CD14-positive monocyte (primary cell): Measurements from ENCODE around the gene NCBP1. TPM values are rescaled to one million over a fixed set of nuclear protein-coding genes. Genes with fewer than 3 reads are reported as not detected.

ENCODE experiments used
- DNase-seq, 3 donors: peaks; one replicate each; pipeline ENCODE4 v3.0.0-alpha.2; 2011 to 2022
- H2AFZ ChIP-seq: 2 replicates; pipeline ENCODE4 v1.6.0; 2012; ENCODE audit warnings: mild to moderate bottlenecking, low read depth, low read length, inconsistent platforms; ENCODE audit not compliant: insufficient read depth, poor library complexity, severe bottlenecking
- H3K27ac ChIP-seq, 2 donors: 1 replicate in 1 of 2; 2 replicates in 1 of 2; pipeline ENCODE4 v1.5.1; 2012 to 2013; ENCODE audit warnings: low read length in 2 of 2, control low read depth in 1 of 2, inconsistent platforms in 1 of 2, low read depth in 1 of 2, mild to moderate bottlenecking in 1 of 2
- H3K27me3 ChIP-seq, 2 donors: one replicate each; pipeline versions ENCODE4 v1.6.0 to v1.6.1; 2011 to 2013; ENCODE audit warnings: low read length in 2 of 2; ENCODE audit not compliant: control insufficient read depth in 2 of 2, insufficient read depth in 2 of 2
- H3K36me3 ChIP-seq, 2 donors: replicated peaks in 1 of 2; 1 replicate in 1 of 2; 2 replicates in 1 of 2; pipeline versions ENCODE4 v1.5.1 to v1.6.1; 2012 to 2013; ENCODE audit warnings: low read length in 2 of 2, control low read depth in 1 of 2, inconsistent platforms in 1 of 2, mild to moderate bottlenecking in 1 of 2; ENCODE audit not compliant: insufficient read depth in 2 of 2, control insufficient read depth in 1 of 2
- H3K4me1 ChIP-seq, 2 donors: 1 replicate in 1 of 2; 2 replicates in 1 of 2; pipeline versions ENCODE4 v1.5.1 to v1.6.1; 2012 to 2013; ENCODE audit warnings: low read length in 2 of 2, control low read depth in 1 of 2, inconsistent platforms in 1 of 2, mild to moderate bottlenecking in 1 of 2, moderate library complexity in 1 of 2; ENCODE audit not compliant: insufficient read depth in 2 of 2, control insufficient read depth in 1 of 2
- H3K4me2 ChIP-seq: replicated peaks from 2 replicates; pipeline ENCODE3; 2012; ENCODE audit warnings: low read length, moderate library complexity, mild to moderate bottlenecking; ENCODE audit not compliant: poor library complexity, severe bottlenecking; ENCODE audit errors: extremely low read depth
- H3K4me3 ChIP-seq, 3 experiments: fragments of 200-600 bp in 1 of 3; sonication (generic) in 1 of 3; replicated peaks in 1 of 3; 1 replicate in 2 of 3; 2 replicates in 1 of 3; pipeline ENCODE4 v1.5.1; 2011 to 2013; ENCODE audit warnings: low read length in 3 of 3, mild to moderate bottlenecking in 3 of 3, control low read depth in 2 of 3, low read depth in 2 of 3, inconsistent platforms in 1 of 3, moderate library complexity in 1 of 3
- H3K79me2 ChIP-seq: 2 replicates; pipeline ENCODE4 v1.6.0; 2012; ENCODE audit warnings: mild to moderate bottlenecking, control low read depth, inconsistent platforms, low read length, moderate library complexity; ENCODE audit not compliant: insufficient read depth
- H3K9ac ChIP-seq: 2 replicates; pipeline ENCODE4 v1.6.0; 2017; ENCODE audit warnings: low read length, mild to moderate bottlenecking; ENCODE audit not compliant: insufficient read depth, poor library complexity, severe bottlenecking
- H3K9me3 ChIP-seq, 2 donors: replicated peaks in 1 of 2; 1 replicate in 1 of 2; 2 replicates in 1 of 2; pipeline versions ENCODE4 v1.5.1 to v1.6.1; 2012 to 2013; ENCODE audit warnings: low read length in 2 of 2, control low read depth in 1 of 2; ENCODE audit not compliant: control insufficient read depth in 1 of 2, insufficient read depth in 1 of 2
- H4K20me1 ChIP-seq: 2 replicates; pipeline ENCODE4 v1.6.0; 2012; ENCODE audit warnings: mild to moderate bottlenecking, low read length, control low read depth, moderate library complexity; ENCODE audit not compliant: insufficient read depth
- H3K27ac Mint-ChIP-seq, 7 donors: one replicate each; pipeline ENCODE4 v1.8.0; 2020; ENCODE audit warnings: mild to moderate bottlenecking in 7 of 7, mixed read lengths in 7 of 7, moderate library complexity in 6 of 7, inconsistent platforms in 2 of 7
- H3K27me3 Mint-ChIP-seq, 3 donors: one replicate each; pipeline ENCODE4 v1.8.0; 2021 to 2022; ENCODE audit warnings: low read depth in 3 of 3, mild to moderate bottlenecking in 3 of 3, mixed read lengths in 3 of 3, moderate library complexity in 3 of 3, inconsistent platforms in 1 of 3
- H3K36me3 Mint-ChIP-seq, 2 donors: one replicate each; pipeline ENCODE4 v1.8.0; 2020; ENCODE audit warnings: mixed read lengths in 2 of 2, inconsistent platforms in 1 of 2, mild to moderate bottlenecking in 1 of 2
- H3K4me1 Mint-ChIP-seq: one replicate; pipeline ENCODE4 v1.8.0; 2020; ENCODE audit warnings: mild to moderate bottlenecking, mixed read lengths
- H3K4me3 Mint-ChIP-seq, 2 donors: one replicate each; pipeline ENCODE4 v1.8.0; 2020; ENCODE audit warnings: mild to moderate bottlenecking in 2 of 2, mixed read lengths in 2 of 2, moderate library complexity in 1 of 2
- H3K9me3 Mint-ChIP-seq, 7 donors: one replicate each; pipeline ENCODE4 v1.8.0; 2020 to 2022; ENCODE audit warnings: mixed read lengths in 7 of 7, mild to moderate bottlenecking in 6 of 7, moderate library complexity in 6 of 7, inconsistent platforms in 2 of 7
- WGBS: methylation state at CpG from one replicate; pipeline ENCODE4 v1.1.5; 2013; ENCODE audit warnings: missing lambda C conversion rate; ENCODE audit not compliant: insufficient coverage; 5-methylcytosine and 5-hydroxymethylcytosine counted together
- intact Hi-C, 2 donors: fragments of 100-400 bp; cut with micrococcal nuclease; formaldehyde crosslinking; loops; one replicate each; pipeline versions ENCODE4 v1.15.0 to v1.15.1; 2023
- polyA plus RNA-seq, 3 donors: library from polyadenylated mRNA; depleted of rRNA in 1 of 3; unstranded in 2 of 3; stranded (reverse) in 1 of 3; fragments of 300-500 nt in 2 of 3; fragments of >200 nt in 1 of 3; fragmentation: Illumina TruSeq in 2 of 3; gene quantifications; 1 replicate in 2 of 3; 2 replicates in 1 of 3; pipeline ENCODE4 v1.2.3, GENCODE V29; 2012 to 2021
- TF ChIP-seq, protein P1 (sequence below): fragments of 200-600 bp; IDR thresholded peaks from one replicate; pipeline ENCODE4 v1.8.0; 2022; ENCODE audit warnings: antibody characterized with exemption, mild to moderate bottlenecking

NCBP1 gene
- polyA plus RNA-seq, 3 donors: 8.9 to 15.8 (median 11.1) TPM

DNA sequence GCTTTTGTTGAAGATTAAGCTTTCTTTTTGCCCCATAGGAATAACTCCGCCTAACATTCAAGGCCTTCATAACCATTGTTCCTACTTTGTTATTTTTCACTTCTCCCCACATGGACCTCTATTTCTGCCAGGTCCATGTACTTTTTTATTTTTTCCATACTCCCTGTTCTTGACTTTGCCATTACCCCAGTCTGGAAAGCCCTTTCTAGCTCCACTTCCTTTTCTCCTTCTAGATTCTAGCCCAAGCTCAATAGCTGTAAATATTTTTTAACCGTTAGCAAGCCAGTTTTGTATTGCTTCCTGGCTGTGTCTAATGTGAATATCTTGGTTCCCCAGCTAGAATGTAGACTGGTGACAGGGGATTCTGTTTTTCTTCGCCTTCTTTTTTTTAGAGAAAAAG is 26.1 kb downstream of the NCBP1 start:
- Histone ChIP-seq H3K27ac (peak overlapping the region in 1 of 2 donors; percentile 78), H3K79me2 (no peaks in the 10 kb centered on the region), H3K27me3 (no peaks in the 10 kb centered on the region), H3K36me3 (peaks cover 76 to 94% of the 10 kb centered on the region in 2 donors), H4K20me1 (no peaks in the 10 kb centered on the region), H2AFZ (peak overlapping the region; percentile 59), H3K4me1 (peaks cover 0 to 9% of the 10 kb centered on the region in 2 donors), H3K9me3 (no peaks in the 10 kb centered on the region), H3K4me2 (no peak overlapping the region), H3K9ac (no peak overlapping the region), H3K4me3 (no peak overlapping the region)
- TF ChIP-seq, protein P1, sequence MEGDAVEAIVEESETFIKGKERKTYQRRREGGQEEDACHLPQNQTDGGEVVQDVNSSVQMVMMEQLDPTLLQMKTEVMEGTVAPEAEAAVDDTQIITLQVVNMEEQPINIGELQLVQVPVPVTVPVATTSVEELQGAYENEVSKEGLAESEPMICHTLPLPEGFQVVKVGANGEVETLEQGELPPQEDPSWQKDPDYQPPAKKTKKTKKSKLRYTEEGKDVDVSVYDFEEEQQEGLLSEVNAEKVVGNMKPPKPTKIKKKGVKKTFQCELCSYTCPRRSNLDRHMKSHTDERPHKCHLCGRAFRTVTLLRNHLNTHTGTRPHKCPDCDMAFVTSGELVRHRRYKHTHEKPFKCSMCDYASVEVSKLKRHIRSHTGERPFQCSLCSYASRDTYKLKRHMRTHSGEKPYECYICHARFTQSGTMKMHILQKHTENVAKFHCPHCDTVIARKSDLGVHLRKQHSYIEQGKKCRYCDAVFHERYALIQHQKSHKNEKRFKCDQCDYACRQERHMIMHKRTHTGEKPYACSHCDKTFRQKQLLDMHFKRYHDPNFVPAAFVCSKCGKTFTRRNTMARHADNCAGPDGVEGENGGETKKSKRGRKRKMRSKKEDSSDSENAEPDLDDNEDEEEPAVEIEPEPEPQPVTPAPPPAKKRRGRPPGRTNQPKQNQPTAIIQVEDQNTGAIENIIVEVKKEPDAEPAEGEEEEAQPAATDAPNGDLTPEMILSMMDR: no peak
- Mint-ChIP-seq H3K9me3 (peaks cover 0 to 3% (median 0%) of the 10 kb centered on the region in 7 donors), H3K36me3 (peaks cover 82 to 84% of the 10 kb centered on the region in 2 donors), H3K27me3 (no peaks in the 10 kb centered on the region), H3K4me3 (no peak overlapping the region), H3K27ac (peak overlapping the region in 6 of 7 donors; percentile 27 to 88 (median 82)), H3K4me1 (peaks cover 13% of the 10 kb centered on the region)
- WGBS: 100% methylated on average over 1 of the region's 3 CpGs
- peak in 1 of 3 donors; percentile 8 for DNase-seq
- intact Hi-C loops: no loop called here

DNA sequence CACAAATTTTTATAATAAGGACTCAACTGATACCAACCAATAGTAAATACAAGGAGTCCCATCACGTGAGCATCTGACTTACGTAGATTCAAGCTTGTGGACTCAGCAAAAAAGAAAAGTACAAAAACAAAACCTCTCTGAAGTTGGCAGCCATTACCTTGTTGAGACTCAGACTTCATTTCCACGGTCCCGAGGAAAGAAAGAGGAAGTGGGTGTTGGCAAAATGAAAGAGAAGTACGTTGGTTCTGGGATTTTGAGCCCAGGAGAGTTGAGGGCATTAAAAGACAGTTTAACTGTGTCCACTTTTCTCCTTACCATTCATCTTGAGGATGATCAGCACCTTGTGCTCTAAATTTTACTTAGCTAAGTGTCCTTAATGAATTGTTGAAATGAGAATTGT is 26.7 kb downstream of the NCBP1 start:
- Histone ChIP-seq H3K36me3 (peaks cover 76 to 94% of the 10 kb centered on the region in 2 donors), H4K20me1 (no peaks in the 10 kb centered on the region), H3K4me3 (no peak overlapping the region), H3K79me2 (no peaks in the 10 kb centered on the region), H3K4me2 (peak overlapping the region; percentile 24), H3K27me3 (no peaks in the 10 kb centered on the region), H3K4me1 (peaks cover 0 to 9% of the 10 kb centered on the region in 2 donors), H3K9me3 (no peaks in the 10 kb centered on the region), H3K9ac (no peak overlapping the region), H2AFZ (peak overlapping the region; percentile 59), H3K27ac (peak overlapping the region in 1 of 2 donors; percentile 78)
- peak; percentile 39 to 60 (median 48) for DNase-seq
- intact Hi-C loops: no loop called here
- Mint-ChIP-seq H3K27me3 (no peaks in the 10 kb centered on the region), H3K4me3 (peak overlapping the region in 1 of 2 donors; percentile 57), H3K36me3 (peaks cover 82 to 84% of the 10 kb centered on the region in 2 donors), H3K9me3 (peaks cover 0 to 3% (median 0%) of the 10 kb centered on the region in 7 donors), H3K27ac (peak overlapping the region; percentile 27 to 88 (median 82)), H3K4me1 (peaks cover 13% of the 10 kb centered on the region)
- WGBS: 0% methylated on average over 2 of the region's 5 CpGs
- TF ChIP-seq, protein P1: no peak
